ENCODE results near the gene STK32B.
"Not testable (repeated sequence)": the region's sequence is repeated elsewhere in the genome, so short reads cannot be mapped to it uniquely, and the experiment has no call there.

Gene STK32B

GRCh38 chr4:5284517-5284916, 233.2 kb downstream of the STK32B start:
- no peak for ATAC-seq (ENCODE audit: low read depth)
- DNase-seq (ENCODE audit: low spot score): no peak

DNA sequence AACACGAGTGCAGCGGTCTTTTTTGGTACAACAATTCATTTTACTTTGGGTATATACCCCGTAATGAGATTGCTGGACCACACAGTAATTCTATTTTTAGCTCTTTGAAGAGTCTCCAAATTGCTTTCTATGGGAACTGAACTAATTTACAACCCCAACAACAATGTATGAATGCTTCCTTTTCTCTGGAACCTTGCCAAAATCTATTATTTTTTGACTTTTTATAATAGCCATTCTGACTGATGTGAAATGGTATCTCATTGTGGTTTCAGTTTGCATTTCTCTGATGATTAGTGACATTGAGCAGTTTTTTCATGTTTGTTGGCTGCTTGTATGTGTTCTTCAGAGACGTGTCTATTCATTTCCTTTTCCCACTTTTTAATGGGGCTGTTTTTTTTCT, 240.8 kb downstream of the STK32B start:
- TF ChIP-seq, protein P1, sequence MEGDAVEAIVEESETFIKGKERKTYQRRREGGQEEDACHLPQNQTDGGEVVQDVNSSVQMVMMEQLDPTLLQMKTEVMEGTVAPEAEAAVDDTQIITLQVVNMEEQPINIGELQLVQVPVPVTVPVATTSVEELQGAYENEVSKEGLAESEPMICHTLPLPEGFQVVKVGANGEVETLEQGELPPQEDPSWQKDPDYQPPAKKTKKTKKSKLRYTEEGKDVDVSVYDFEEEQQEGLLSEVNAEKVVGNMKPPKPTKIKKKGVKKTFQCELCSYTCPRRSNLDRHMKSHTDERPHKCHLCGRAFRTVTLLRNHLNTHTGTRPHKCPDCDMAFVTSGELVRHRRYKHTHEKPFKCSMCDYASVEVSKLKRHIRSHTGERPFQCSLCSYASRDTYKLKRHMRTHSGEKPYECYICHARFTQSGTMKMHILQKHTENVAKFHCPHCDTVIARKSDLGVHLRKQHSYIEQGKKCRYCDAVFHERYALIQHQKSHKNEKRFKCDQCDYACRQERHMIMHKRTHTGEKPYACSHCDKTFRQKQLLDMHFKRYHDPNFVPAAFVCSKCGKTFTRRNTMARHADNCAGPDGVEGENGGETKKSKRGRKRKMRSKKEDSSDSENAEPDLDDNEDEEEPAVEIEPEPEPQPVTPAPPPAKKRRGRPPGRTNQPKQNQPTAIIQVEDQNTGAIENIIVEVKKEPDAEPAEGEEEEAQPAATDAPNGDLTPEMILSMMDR (IDR thresholded peaks at IDR 0.05; ENCODE audit: poor library complexity, severe bottlenecking): no peak
- ATAC-seq (ENCODE audit: low read depth): no peak
- Histone ChIP-seq H3K9me3 (ENCODE audit: severe bottlenecking) (no peaks in the 10 kb centered on the region), H3K36me3 (ENCODE audit: low read depth) (no peaks in the 10 kb centered on the region), H3K4me3 (ENCODE audit: severe bottlenecking) (no peak overlapping the region), H3K27me3 (ENCODE audit: insufficient read depth, poor library complexity, severe bottlenecking) (peaks cover 13% of the 10 kb centered on the region), H3K27ac (ENCODE audit: poor library complexity, severe bottlenecking) (no peak overlapping the region), H3K4me1 (ENCODE audit: insufficient read depth, poor library complexity, severe bottlenecking) (no peaks in the 10 kb centered on the region)
- no peak for DNase-seq (ENCODE audit: low spot score)

More at GRCh38 chr4:5284517-5284916, 233.2 kb downstream of the STK32B start:
- Histone ChIP-seq H3K9me3 (ENCODE audit: severe bottlenecking) (no peaks in the 10 kb centered on the region), H3K4me1 (ENCODE audit: insufficient read depth, poor library complexity, severe bottlenecking) (no peaks in the 10 kb centered on the region), H3K27ac (ENCODE audit: poor library complexity, severe bottlenecking) (no peak overlapping the region), H3K36me3 (ENCODE audit: low read depth) (no peaks in the 10 kb centered on the region), H3K4me3 (ENCODE audit: severe bottlenecking) (no peak overlapping the region), H3K27me3 (ENCODE audit: insufficient read depth, poor library complexity, severe bottlenecking) (peaks cover 9% of the 10 kb centered on the region)
- TF ChIP-seq, protein P1 (IDR thresholded peaks at IDR 0.05; ENCODE audit: poor library complexity, severe bottlenecking): no peak

GRCh38 chr4:5298000-5298787, 246.9 kb downstream of the STK32B start:
- not testable (repeated sequence) for H3K36me3 ChIP-seq (ENCODE audit: low read depth); H3K27me3 ChIP-seq (ENCODE audit: insufficient read depth, poor library complexity, severe bottlenecking); ATAC-seq (ENCODE audit: low read depth); H3K4me1 ChIP-seq (ENCODE audit: insufficient read depth, poor library complexity, severe bottlenecking); H3K27ac ChIP-seq (ENCODE audit: poor library complexity, severe bottlenecking); H3K4me3 ChIP-seq (ENCODE audit: severe bottlenecking); DNase-seq (ENCODE audit: low spot score); H3K9me3 ChIP-seq (ENCODE audit: severe bottlenecking)

GRCh38 chr4:5300283-5300682, 249.0 kb downstream of the STK32B start:
- H3K9me3 ChIP-seq (ENCODE audit: severe bottlenecking): no peaks in the 10 kb centered on the region
- no peak overlapping the region for H3K27ac ChIP-seq (ENCODE audit: poor library complexity, severe bottlenecking)
- H3K4me1 ChIP-seq (ENCODE audit: insufficient read depth, poor library complexity, severe bottlenecking): no peaks in the 10 kb centered on the region
- DNase-seq (ENCODE audit: low spot score): no peak
- TF ChIP-seq, protein P1 (IDR thresholded peaks at IDR 0.05; ENCODE audit: poor library complexity, severe bottlenecking): no peak
- H3K4me3 ChIP-seq (ENCODE audit: severe bottlenecking): no peak overlapping the region
- peaks cover 10% of the 10 kb centered on the region for H3K27me3 ChIP-seq (ENCODE audit: insufficient read depth, poor library complexity, severe bottlenecking)
- H3K36me3 ChIP-seq (ENCODE audit: low read depth): no peaks in the 10 kb centered on the region
- no peak for ATAC-seq (ENCODE audit: low read depth)

DNA sequence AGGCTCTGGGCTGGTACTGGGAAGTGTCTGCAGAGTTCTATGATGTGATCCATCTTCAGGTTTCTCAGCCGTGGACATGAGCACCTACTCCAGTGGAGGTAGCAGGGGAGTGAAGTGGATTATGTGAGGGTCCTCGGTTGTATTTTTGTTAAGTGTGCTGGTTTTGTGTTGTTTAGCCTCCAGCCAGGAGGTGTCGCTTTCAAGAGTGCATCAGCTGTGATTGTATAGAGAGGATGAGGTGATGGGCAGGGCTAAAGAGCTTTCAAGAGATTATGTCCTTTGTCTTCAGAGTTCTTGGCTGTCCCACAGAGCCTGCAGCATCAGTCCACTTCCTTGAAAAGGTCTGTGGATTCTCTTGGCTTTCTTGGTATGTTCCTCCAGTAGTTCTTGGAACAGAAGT, 256.6 kb downstream of the STK32B start:
- Histone ChIP-seq H3K4me1 (ENCODE audit: insufficient read depth, poor library complexity, severe bottlenecking) (no peaks in the 10 kb centered on the region), H3K36me3 (ENCODE audit: low read depth) (no peaks in the 10 kb centered on the region), H3K27ac (ENCODE audit: poor library complexity, severe bottlenecking) (no peak overlapping the region), H3K4me3 (ENCODE audit: severe bottlenecking) (no peak overlapping the region), H3K9me3 (ENCODE audit: severe bottlenecking) (no peaks in the 10 kb centered on the region), H3K27me3 (ENCODE audit: insufficient read depth, poor library complexity, severe bottlenecking) (no peaks in the 10 kb centered on the region)
- no peak for ATAC-seq (ENCODE audit: low read depth)
- TF ChIP-seq, protein P1 (IDR thresholded peaks at IDR 0.05; ENCODE audit: poor library complexity, severe bottlenecking): no peak
- no peak for DNase-seq (ENCODE audit: low spot score)
